NCI-H2107 treated with DMSO at 0.1 percent for 48 hours (cell line): ENCODE results near the gene TTYH3.

Experiments
- DNase-seq: peaks from one replicate; lab custom pipeline; 2025; ENCODE audit not compliant: unreplicated experiment; lab: John Stamatoyannopoulos, UW

Gene TTYH3

DNA sequence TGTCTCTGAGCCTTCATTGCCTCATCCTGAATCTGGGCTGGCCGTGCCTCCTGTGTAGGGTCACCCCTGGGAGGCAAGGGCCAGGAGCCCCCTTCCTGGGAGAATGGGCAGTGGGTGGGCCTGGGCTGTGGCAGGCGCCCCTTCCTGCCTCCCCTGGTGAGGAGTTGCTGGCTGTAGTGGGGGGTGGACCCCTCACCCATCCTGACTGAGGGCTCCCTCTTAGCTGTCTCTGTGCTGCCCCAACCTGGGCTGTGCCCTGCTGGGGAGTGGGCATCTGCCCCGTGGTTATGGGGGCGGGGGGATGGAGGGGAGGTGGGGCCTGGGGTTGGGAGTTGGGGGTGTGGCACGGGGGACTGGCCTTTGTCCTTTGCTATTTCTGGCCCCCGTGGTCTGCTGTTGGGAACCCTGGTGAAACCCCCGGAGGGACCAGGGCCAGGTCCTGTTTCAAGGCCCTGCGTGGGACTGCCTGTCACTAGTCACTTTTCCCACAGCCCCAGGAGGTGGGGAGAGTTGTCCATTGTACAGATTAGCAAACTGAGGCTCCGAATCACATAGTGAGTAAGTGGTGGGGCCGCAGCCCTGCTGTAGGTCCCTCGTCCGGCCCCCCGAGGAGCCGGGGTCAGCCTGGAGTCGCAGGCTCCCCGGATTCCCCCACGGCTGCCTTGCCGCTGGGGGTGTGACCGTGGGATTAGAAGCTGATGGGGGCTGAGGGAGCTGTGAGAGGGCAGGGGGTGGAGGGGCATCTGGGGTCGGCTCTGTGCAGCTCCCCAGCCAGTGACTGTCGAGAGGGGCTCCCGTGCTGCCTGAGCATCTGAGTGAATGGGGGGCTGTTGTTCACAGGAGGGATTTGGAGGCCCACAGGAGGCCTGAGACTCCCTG lies 2.7 kb downstream of the TTYH3 start:
- no peak for DNase-seq

DNA sequence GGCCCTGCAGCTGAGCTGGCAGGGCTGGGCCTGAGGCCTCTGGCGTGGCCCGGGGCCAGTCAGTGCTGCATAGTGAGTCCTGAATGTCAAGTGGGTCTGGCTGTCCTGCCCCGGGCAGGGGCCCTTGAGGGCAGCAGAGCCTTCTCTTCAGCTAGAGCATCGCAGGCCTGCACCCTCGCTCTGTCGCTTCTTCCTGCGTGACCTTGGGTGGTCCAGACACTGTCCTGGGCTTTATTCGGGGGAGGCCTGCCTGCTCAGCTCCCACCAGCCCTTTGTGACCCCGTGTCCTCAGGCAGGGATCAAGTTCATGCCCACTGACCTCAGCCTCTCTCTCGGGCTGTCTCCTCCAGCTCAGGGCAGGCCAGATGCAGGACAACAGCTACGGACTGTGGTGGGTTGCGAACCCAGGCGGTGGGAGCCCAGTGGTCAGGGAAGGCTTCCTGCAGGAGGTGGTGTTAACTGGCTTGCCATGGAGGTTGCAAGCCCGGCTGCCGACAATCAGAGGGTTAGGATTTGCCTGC lies 3.4 kb downstream of the TTYH3 start:
- DNase-seq: no peak

DNA sequence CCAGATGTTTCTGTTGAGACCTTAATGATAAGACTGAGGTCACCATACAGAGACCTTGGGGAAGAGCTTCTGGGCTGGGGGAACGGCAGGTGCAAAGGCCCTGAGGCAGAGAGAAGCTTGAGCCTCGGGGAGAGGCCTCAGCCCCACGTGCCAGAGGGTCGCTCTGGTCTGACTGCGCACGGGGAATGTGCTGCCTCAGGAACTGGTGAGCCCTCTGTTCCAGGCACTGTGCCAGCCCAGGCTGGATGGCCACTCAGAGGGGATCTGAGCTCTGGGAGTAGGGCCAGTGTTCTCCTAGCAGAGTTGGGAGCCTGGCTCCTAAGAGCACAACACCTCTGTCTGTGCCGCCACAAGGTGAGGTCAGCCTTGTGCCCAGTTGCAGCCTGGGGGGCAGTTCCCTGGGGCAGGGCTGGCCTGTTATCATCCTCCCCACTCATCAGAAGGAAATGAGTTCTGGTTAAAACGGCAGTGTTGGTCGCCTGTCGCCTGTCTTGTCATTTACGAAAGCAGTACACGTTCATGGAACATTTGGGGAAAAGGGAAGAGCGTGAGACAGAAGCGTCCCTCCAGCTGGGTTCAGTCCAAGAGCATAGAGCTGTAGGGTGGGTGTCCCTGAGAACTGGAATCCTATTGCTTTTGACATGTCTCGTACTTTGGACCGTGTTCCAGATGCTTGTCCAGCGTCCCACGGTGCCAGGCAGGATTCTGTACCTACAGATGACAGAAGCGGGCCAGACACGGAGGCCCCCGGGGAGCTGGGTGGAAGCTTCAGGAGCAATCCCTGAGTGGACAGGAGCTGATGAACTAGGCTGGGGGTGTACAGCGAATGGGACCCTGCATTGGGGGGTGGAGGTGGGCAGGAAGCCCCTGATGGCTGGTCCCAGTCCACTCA lies 4.3 kb downstream of the TTYH3 start:
- DNase-seq: no peak

DNA sequence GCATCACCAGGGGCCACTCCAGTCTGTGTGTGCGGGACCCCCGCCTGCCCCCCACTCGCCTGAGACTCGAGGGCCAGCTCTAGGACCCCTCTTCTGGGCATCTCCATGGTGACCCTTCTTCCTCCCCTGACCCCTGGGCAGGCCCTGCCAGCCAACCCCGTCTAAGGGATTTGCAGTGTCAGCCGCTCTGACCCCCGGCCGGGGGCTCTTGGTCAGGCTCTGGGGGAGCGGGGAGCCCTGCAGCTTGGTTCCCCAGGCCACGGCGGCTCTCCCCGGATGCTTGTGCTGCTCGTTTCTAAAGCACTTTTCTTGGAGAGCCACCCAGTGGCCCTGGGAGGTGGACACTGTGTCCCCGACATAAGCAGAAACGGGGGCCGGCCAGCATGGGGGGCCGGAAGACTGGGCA lies 5.3 kb downstream of the TTYH3 start:
- no peak for DNase-seq

DNA sequence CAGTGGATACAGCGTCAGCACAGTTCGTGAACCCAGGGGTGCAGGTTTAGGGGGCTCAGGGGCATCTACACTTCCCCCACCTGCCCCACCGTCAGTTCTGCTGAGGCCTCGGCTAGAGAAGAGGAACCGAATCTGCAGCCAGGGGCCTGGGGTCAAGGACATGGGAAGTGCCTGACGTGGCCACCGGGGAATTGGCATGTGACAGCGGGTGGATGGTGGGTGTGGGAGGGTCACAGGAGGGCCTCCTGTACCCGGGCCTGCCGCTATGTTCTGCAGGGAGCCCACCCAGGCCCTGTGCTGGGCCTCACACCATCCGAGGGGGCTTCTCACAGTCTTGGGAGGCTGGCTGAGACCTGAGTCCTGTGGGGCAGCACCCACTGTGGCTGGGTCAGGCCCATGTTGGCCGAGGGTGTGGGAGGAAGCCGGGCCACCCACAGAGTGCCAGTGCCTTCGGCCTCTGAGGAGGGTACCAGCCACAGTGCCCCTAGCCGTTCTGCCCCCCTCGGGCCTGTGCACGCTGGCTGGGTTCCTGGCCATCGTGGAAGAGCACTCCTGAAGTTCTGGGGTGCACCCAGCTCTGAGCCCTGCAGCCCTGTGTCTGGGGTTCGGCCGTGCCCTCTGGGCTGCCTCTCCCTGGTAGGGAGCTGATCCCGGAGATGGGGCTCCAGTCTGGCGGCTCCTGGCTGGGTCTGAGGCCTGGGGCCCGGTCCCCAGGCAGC lies 5.9 kb downstream of the TTYH3 start:
- no peak for DNase-seq

DNA sequence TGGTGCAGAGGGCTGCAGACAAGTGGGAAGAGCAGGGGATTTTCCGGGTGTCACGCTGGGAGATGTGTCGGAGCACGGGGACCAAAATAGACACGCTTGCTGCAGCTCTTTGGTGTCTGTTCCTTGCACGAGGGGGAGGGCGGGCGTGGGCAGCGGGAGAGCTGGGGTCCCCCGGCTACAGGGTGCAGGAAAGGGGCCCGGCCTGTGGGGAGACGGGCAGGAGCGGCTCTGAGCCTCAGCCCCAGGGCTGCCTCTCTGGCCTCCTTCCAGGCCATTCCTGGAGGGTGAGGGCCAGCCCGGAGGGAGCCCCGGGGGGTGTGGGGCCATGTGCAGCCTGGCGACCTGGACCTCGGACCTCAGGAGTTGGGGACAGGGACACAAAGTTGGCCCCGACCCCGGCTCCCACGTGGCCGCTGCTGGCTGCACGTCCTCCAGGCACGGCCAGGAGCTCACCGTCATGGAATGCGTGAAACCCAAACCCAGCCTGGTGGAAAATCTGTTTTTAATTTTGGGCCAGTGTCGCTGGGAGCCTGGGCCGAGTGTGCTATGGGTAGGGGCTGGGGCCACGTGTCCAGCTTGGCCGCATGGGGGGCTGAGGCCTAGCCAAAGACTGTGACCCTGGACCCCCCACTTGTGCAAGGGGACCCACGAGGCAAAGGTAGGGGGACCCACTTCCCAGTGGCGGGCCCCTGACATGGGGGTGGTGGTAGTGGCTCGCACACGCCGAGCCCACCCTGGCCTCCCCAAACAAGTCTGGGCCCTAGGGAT lies 6.6 kb downstream of the TTYH3 start:
- DNase-seq: no peak

DNA sequence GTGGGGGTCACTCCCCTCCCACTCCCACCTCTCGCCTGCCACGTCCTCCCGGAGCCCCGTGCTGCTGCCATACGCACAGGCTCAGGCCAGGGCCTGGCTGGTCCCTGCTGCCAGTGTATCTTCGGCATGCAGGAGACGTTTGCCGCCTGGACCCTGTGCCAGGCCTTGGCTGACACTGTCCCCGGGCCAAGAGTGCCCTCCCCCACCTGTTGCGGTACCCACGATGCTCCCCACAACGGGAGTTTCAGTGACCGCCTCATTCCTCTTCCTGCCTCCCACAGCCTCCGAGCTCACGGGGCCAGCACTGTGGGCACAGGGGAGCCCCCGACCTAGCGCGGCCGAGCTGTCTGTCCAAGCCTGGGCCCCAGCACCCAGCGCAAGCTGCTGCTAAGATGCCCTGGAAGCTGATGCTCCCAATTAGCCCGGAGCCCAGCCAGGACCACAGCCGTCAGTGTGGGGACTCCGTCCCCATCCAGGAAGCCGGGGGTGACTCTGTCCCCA lies 7.4 kb downstream of the TTYH3 start:
- DNase-seq: no peak

DNA sequence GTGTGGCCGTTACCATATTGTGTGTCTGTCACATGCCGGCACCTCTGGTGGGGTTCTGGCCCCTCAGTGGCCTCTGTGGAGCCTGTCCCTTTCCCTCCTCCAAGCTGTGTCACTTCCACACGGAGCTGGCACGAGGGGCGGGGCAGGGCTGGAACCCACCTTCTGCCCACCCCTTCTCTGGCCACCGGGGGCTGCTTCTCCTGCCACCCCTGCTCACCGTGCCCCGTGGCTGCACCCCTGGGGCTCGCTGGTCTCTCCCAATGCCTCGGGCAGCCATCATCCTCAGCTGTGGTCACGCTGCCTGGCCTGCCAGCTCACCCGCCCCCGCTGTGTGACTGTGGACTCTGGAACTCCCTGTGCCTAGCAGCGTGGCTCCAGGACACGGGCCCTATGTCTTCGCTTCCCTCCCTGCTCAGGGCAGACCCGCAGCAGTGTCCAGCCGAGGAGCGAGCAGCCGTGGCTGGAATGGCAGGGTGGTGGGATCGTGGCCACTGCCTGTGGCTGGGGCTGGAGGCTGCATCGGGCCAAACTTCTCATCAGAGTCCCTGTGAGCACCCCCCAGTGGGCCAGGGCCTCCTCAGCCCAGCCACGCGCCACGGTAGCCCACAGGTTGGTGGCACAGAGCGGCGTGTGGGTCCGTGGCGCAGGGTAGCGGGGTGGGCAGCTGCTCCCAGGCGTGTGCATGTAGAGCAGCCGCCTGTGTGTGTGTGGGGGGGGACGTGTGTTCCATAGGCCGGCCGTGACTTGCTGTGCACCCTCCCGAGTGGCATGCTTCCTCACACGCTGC lies 8.1 kb downstream of the TTYH3 start:
- DNase-seq: no peak

DNA sequence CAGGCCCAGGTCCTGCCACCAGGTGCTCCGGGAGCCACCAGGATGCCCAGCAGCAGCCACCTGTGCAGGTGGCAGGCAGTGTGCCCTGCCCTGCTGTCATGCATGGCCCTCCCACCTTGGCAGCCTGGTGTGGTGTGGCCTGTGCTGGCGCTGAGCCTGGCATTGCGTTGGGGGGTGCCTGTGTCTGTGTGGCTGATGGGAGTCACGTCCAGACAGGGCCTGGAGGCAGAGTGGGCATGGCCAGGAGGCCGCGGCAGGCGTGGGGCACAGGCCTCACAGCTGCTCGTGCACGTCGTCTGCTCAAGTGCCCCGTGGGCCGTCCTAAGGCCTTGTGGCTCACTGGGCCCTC lies 8.7 kb downstream of the TTYH3 start:
- peak; percentile 27 for DNase-seq

DNA sequence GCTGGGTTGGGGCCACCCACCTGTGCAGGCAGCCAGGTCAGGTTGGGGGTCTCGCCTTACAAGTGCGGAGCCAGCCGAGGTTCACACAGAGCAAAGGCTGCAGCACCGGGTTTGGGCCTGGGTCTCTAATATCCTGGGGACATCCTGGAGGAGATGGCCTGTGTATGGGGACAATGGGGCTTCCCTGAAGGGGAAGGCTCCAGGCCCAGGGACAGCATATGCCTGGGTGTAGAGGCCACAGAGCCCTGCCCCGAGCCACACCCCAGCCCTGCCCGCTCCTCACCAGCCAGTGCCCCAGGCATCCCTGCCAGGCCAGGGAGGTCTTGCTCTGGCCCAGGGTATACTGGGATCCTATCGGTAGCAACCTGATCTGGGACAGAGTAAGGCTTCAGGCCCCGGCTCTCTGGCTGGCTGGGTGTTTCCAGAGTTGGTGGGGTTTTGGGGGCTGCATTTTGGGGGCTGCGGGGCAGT lies 9.1 kb downstream of the TTYH3 start:
- DNase-seq: no peak

DNA sequence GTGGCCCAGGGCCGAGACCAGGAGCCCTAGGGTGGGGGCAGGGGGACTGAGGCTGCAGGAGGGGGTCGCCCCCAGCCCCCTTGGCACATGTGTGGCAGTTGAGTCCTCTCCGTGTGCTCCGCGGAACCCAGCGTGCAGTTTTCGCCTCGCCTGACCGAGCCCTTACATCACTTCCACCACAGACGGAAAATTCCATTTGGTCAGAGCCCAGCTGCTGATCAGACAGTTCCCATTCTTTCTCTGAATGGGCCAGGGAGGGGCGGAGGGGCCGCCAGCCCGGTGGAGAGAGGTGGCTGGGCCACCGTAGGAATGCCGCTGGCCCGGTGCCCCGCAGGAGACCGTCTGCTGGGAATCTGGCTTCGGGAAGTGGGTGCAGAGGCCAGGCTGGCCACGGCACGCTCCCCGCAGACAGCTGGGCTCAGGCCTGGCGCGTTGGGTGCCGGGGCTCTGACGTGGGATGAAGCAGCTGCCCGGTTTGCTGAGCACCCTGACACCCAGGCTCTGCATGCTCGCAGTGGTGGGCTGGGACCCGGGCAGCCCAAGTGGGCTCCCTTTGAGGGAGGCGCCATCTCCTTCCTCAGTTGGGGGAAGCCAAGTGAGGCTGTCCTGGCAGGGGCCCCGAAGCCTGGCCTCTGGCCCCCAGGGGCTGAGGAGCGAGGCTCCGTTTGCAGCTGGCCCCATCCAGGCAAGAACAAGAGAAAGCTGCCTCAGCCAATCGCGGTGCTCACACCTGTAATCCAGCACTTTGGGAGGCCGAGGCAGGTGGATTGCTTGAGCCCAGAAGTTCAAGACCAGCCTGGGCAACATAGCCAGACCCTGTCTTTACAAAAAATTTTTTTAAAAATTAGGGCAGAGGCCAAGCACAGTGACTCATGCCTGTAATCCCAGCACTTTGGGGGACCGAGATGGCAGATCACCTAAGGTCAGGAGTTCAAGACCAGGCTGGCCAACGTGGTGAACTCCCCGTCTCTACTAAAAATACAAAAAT lies 9.9 kb downstream of the TTYH3 start:
- peak; percentile 34 for DNase-seq

DNA sequence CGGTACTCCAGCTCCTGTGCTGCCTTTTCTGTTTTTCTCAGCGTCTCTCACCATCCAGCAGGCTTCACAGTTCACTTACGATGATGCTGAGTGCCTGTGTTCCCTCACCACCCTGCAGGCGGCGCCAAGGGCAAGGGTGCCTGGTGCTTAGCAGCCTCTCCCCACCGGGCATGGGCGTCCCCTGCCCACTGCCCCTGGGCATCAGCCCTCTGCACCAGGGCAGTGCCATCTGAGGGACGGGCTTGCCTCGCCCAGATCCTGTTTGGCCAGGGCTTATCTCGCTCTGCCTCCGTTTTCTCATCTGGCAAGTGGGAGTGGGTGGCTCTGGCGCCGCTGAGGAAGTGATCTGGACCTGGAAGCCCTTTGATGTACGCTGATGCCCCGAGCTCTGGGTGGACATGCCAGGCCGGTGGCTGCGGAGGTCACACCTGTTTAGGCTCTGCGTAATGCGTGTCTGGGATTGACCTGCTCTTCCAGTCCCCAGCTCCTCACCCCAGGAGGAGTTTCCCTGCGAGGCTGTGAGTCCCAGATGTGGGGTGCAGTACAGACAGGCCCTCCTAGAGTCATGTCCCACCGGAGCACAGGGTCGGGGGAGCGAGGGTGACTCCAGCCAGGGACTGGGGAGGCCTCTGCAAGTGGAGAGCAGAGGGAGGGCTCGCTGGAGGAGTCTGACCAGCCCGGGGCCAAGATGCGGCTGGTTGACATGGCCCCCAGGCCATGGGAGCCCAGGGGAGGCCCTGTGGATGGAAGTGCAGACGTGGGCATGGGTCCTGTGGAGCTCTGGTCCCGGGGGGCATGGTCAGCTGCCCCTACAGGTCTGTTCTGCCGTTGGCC lies 11.8 kb downstream of the TTYH3 start:
- DNase-seq: no peak

DNA sequence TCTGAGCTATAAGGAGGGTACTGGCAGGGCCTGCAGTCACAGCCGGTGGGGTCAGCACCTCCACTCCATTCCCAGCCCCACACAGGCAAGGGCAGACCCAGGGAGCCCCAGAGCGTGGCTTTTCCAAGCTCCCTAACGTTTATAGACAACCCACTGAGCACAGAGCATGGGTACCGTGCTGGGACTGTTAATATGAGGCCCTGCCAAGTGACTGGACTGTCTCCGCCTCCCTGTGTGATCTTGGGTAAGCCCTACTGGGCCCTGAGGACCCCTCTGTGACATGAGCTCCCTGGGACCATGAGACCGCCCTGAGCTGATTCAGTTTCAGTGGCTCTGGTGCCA lies 12.4 kb downstream of the TTYH3 start:
- no peak for DNase-seq

DNA sequence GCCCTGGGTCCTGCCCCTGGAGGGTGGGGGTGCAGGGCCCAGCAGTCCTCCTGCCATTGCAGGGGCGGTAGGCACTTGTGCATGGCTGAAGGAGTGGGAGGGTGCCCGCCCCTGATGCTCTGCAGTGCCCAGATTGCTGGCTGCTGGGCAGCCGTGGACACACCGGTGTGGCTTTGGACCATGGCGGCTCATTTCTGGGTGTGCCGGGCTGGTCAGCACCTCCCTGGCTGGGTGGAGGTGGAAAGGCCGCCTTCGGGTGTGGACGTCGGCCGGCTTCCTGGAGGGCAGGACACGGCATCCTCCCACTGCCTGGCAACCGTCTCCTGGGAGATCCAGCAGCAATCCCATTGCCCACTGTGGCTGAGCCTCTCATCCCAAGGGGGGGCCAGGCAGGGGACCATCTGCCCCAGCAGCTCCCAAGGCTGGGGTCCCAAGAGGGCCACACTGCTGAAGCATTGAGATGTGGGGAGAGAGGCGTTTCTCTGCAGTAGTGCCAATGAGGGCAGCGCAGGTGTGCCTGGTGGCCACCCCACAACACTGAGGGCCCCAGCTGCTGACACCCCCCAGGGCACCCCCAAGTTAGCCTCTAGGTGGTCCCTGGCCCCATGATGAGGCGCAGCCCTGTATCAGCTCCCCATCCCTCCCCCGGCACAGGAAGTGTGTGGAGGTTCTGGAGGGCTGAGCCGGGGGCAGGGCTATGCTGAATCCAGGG lies 12.9 kb downstream of the TTYH3 start:
- DNase-seq: no peak

DNA sequence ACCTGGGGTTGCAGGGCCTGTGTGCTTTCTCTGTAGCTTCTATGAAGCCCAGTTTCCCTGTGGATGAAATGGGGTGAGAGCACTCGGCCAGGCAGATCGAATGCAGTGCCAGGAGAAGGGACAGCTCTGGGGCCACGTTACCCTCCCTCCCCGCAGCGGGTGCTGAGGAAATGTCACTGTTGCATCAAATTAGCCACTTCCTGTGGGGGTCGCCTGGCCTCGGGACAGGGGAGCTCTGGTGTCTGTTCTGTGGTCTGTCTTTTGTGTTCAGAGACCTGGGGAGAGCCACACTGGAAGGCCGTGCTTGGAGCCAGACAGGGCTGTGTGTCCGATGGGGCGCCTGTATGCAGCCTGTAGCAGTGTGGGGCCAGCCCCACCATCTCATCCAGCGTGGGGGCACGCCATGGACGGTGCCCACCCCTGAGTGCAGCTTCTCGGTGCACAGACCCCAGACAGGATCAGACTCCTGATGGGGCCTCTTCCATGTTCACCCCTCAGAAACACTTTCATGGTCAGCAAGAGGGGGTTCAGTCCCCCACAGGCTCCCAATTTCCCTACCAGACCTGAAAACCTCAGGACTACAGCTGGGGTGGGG lies 13.6 kb downstream of the TTYH3 start:
- no peak for DNase-seq

DNA sequence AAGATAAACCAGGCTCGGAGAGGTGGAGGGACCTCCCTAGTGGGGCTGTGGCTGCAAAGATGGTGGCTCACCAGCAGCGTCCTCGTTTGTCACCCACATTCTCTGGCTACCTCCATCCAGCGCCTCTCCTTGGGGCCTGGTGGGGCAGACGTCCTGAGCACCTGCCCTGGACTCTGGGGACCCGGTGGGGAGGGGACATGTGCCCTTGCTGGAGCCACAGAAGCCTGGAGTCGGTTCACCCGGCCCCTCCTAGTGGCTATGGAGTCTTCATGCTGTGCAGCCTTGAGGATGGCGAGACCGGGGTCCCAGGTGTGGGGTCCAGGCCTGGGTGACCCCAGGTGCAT lies 14.5 kb downstream of the TTYH3 start:
- no peak for DNase-seq
